ENCODE measurements around the gene MTHFD2.

- TF ChIP-seq EZH2 (IDR thresholded peaks at IDR 0.05; ENCODE audit: borderline replicate concordance, low read length): no peak
- TF ChIP-seq CTCF (IDR thresholded peaks at IDR 0.05; ENCODE audit: low read length): no peak
Measured at GRCh38 chr2:74198023-74198460, 373 bp upstream of the MTHFD2 start.
